K562 (cell line): Measurements from ENCODE around the gene IL36RN. TPM values are rescaled to one million over a fixed set of nuclear protein-coding genes. Genes with fewer than 3 reads are reported as not detected.

Experiments
- ATAC-seq: fragments of 200-7000 bp; cut with Tn5 transposase; 3 replicates; pipeline ENCODE4 v1.9.1; 2020; ENCODE audit warnings: moderate library complexity
- BruUV-seq: library from RNA; stranded (reverse); fragments of 400-500 nt; replicated peaks from 2 replicates; lab custom pipeline; 2021; lab: Mats Ljungman, UMichigan
- CTCF ChIA-PET: fragments of 300-600 bp; formaldehyde crosslinking; extraction: SDS; loops from one replicate; lab custom pipeline; 2021; ENCODE audit warnings: low intra/inter-chr PET ratio; lab: Yijun Ruan, JAX
- POLR2A ChIA-PET: fragments of 300-600, 350-650 bp; sonication (Branson Sonifier 250); formaldehyde crosslinking; extraction: SDS; loops from one replicate; lab custom pipeline; 2021; ENCODE audit warnings: antibody characterized with exemption, inconsistent platforms; lab: Yijun Ruan, JAX
- DNase-seq, 4 experiments: peaks; one replicate each; pipeline versions ENCODE4 v3.0.0 to v3.0.0-alpha.2; 2011 to 2018; ENCODE audit warnings: low spot score in 3 of 4, mixed read lengths in 3 of 4; ENCODE audit errors: extremely low read depth in 1 of 4
- FAIRE-seq: peaks from 2 replicates; lab custom pipeline; 2011; peaks lifted over from hg19 to GRCh38; lab: Jason Lieb, UNC
- H2AFZ ChIP-seq: 2 replicates; pipeline ENCODE4 v1.6.0; 2011; ENCODE audit warnings: low read depth, low read length, control low read depth, inconsistent platforms
- H3K27ac ChIP-seq: fragments of 200-600 bp; 3 replicates; pipeline ENCODE4 v1.8.0; 2011; ENCODE audit warnings: low read depth, mild to moderate bottlenecking, control low read depth, inconsistent platforms, low read length, moderate library complexity, mixed read lengths; ENCODE audit errors: extremely low read depth
- H3K27me3 ChIP-seq, 2 experiments: fragments of 300-600 bp in 1 of 2; 2 replicates in 1 of 2; 3 replicates in 1 of 2; pipeline versions ENCODE4 v1.6.0 to v1.8.0; 2011; ENCODE audit warnings: inconsistent platforms in 2 of 2, low read length in 2 of 2, mild to moderate bottlenecking in 1 of 2, mixed read lengths in 1 of 2, moderate library complexity in 1 of 2; ENCODE audit not compliant: control insufficient read depth in 2 of 2, insufficient read depth in 2 of 2
- H3K36me3 ChIP-seq: fragments of 300-600 bp; 3 replicates; pipeline ENCODE4 v1.8.0; 2011; ENCODE audit warnings: mild to moderate bottlenecking, low read length, inconsistent platforms; ENCODE audit not compliant: control insufficient read depth, insufficient read depth
- H3K4me1 ChIP-seq, 2 experiments: fragments of 200-600 bp in 1 of 2; replicated peaks in 1 of 2; 2 replicates in 1 of 2; 3 replicates in 1 of 2; pipeline versions ENCODE4 v1.5.1 to v1.8.0; 2011; ENCODE audit warnings: inconsistent platforms in 2 of 2, low read length in 2 of 2, mild to moderate bottlenecking in 1 of 2, mixed read lengths in 1 of 2, moderate library complexity in 1 of 2; ENCODE audit not compliant: control insufficient read depth in 2 of 2, insufficient read depth in 2 of 2
- H3K4me2 ChIP-seq: 2 replicates; pipeline ENCODE4 v1.6.1; 2011; ENCODE audit warnings: low read length, control low read depth, inconsistent platforms, mixed read lengths; ENCODE audit not compliant: insufficient read depth
- H3K4me3 ChIP-seq: fragments of 200-600 bp; sonication (generic), shearing (Covaris generic); 2 replicates; pipeline ENCODE4 v1.5.1; 2016; ENCODE audit warnings: control low read depth, inconsistent platforms
- H3K79me2 ChIP-seq: fragments of 200-600 bp; 3 replicates; pipeline ENCODE4 v1.8.0; 2011; ENCODE audit warnings: low read length, inconsistent platforms; ENCODE audit not compliant: control insufficient read depth, insufficient read depth
- H3K9ac ChIP-seq, 2 experiments: 2 replicates each; pipeline versions ENCODE4 v1.6.0 to v1.6.1; 2011; ENCODE audit warnings: low read depth in 2 of 2, low read length in 2 of 2, control low read depth in 1 of 2, inconsistent platforms in 1 of 2, mild to moderate bottlenecking in 1 of 2, mixed read lengths in 1 of 2; ENCODE audit not compliant: insufficient read depth in 1 of 2
- H3K9me1 ChIP-seq: one replicate; pipeline ENCODE4 v1.6.0; 2011; ENCODE audit warnings: inconsistent platforms, mild to moderate bottlenecking, low read length, moderate library complexity; ENCODE audit not compliant: control insufficient read depth, insufficient read depth
- H3K9me3 ChIP-seq: replicated peaks from 2 replicates; pipeline ENCODE4 v1.5.1; 2011; ENCODE audit warnings: low read depth, low read length, inconsistent platforms; ENCODE audit not compliant: control insufficient read depth, insufficient read depth
- H4K20me1 ChIP-seq: replicated peaks from 2 replicates; pipeline ENCODE4 v1.6.1; 2011; ENCODE audit warnings: low read length, inconsistent platforms, mixed read lengths; ENCODE audit not compliant: control insufficient read depth, insufficient read depth
- HBP1 ChIP-seq: fragments of 450-650 bp; formaldehyde crosslinking; IDR thresholded peaks from 2 replicates; pipeline ENCODE4 v1.4.0; 2022; ENCODE audit warnings: missing genetic modification characterization
- POLR2A ChIP-seq: fragments of 450-650 bp; conservative IDR thresholded peaks from 2 replicates; pipeline ENCODE4 v1.6.1; 2016
- TCF3 ChIP-seq: sonication (generic); formaldehyde crosslinking; IDR thresholded peaks from 2 replicates; pipeline ENCODE4 v1.4.0; 2020; ENCODE audit warnings: mild to moderate bottlenecking, missing genetic modification reagents
- ZNF175 ChIP-seq: fragments of 200-800 bp; sonication (Bioruptor generic); IDR thresholded peaks from 2 replicates; pipeline ENCODE4 v1.6.1; 2016; ENCODE audit warnings: low read depth, mild to moderate bottlenecking, missing genetic modification characterization, missing compliant biosample characterization
- ZNF639 ChIP-seq, 2 experiments: fragments of 200-800 bp in 1 of 2; sonication (Bioruptor generic) in 1 of 2; sonication (generic) in 1 of 2; formaldehyde crosslinking in 1 of 2; IDR thresholded peaks in 1 of 2; conservative IDR thresholded peaks in 1 of 2; 2 replicates each; pipeline versions ENCODE4 v1.5.0 to v1.6.1; 2016 to 2020; ENCODE audit warnings: missing compliant biosample characterization in 1 of 2, missing genetic modification characterization in 1 of 2, missing genetic modification reagents in 1 of 2
- WGBS: fragments of 100-300 bp; shearing (Covaris generic); methylation state at CpG from one replicate; pipeline ENCODE4 v1.1.6; 2016; ENCODE audit warnings: low coverage, mixed read lengths; ENCODE audit not compliant: insufficient coverage; ENCODE audit errors: missing lambda C conversion rate; 5-methylcytosine and 5-hydroxymethylcytosine counted together
- in situ Hi-C: fragments of 300-500 bp; cut with MboI; formaldehyde crosslinking; loops from 4 replicates; pipeline ENCODE4 v1.15.0; 2018; ENCODE audit warnings: inconsistent platforms, mixed read lengths
- intact Hi-C: fragments of 100-400 bp; cut with micrococcal nuclease; formaldehyde crosslinking; loops from 2 replicates; pipeline ENCODE4 v1.14.2; 2022
- polyA plus RNA-seq, 8 experiments: library from polyadenylated mRNA; depleted of rRNA in 4 of 8; stranded (reverse) in 5 of 8; unstranded in 3 of 8; fragments of >200 nt; fragmentation: Nextera tagmentation in 2 of 8; fragmentation: Illumina TruSeq in 1 of 8; extraction: Ambion mirVana in 2 of 8; extraction: Trizol in 1 of 8; gene quantifications; 2 replicates each; pipeline versions ENCODE4 v1.2.1 to v1.2.3, GENCODE V29; 2011 to 2014; ENCODE audit warnings: inconsistent platforms in 1 of 8, missing spikeins in 1 of 8
- total RNA-seq, 7 experiments: library from RNA; depleted of rRNA in 6 of 7; stranded (reverse); fragments of >200 nt in 6 of 7; fragmentation: Illumina TruSeq in 2 of 7; extraction: Trizol in 2 of 7; gene quantifications; 2 replicates each; pipeline versions ENCODE4 v1.2.1 to v1.2.3, GENCODE V29; 2011 to 2021; ENCODE audit warnings: low replicate concordance in 1 of 7

The IL36RN gene
- total and polyA plus RNA-seq, 9 of the 15 experiments (the other 6 are each of a cell fraction or from before 2014, with no cell fraction given): not detected

DNA sequence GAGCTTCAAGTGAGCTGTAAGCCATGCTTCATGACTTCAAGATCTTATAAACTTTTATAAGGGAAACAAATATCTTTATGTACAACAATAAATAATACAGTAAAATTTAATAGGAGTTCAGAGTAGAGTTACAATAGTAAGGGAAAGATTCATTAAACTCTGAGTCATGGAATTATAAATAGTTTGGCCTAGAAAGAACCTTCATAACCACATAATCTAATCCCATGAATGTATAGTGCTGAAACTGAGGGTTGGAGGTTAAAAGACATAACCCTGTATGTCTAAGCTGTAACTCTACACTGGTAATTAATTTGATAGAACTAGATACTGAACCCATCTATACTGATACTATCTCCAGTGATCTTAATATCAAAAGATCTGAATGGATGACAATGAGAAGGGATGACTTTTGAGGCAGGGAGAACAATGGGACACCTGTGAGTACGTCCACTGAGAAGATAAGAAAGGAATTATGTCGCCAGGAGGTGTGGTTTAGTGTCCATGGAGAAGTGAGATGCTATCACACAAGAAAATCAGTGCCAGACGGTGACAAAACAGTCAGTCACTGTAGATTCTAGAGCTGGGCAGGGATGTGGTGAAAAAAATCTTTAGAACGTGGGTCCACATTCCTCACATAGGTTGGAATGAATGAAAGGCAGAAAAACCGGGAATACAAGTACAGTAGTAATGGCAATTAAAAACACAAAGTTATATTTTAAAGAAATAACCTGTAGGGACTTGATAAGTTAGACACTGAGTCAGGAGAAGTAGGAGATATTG, 9.9 kb downstream of the IL36RN start:
- Histone ChIP-seq H4K20me1 (no peaks in the 10 kb centered on the region), H3K9me1 (no peaks in the 10 kb centered on the region), H3K27me3 (peaks cover 0 to 25% of the 10 kb centered on the region in 2 experiments; a peak in 2 of 5 replicates), H3K4me3 (no peak overlapping the region), H3K4me2 (no peak overlapping the region), H3K79me2 (no peaks in the 10 kb centered on the region), H3K27ac (no peak overlapping the region), H3K4me1 (no peaks in the 10 kb centered on the region), H2AFZ (no peak overlapping the region), H3K36me3 (no peaks in the 10 kb centered on the region), H3K9ac (no peak overlapping the region), H3K9me3 (no peaks in the 10 kb centered on the region)
- FAIRE-seq: no peak
- intact Hi-C loops: no loop called here
- ChIA-PET CTCF (no interaction called here), POLR2A (interaction anchor here (1.0 to 1.1 kb wide), 2 partner anchors 10 to 11 kb away, joined by 3 to 5 read pairs; partner anchors contain the start of gene IL36RN)
- no TSS peak for BruUV-seq
- WGBS: 0% methylated on average over 5 of the region's 5 CpGs
- no peak for DNase-seq
- ATAC-seq: no peak
- in situ Hi-C loops: no loop called here
- no peak for TF ChIP-seq ZNF175 (CRISPR knock-in tag)
- TF ChIP-seq HBP1: no peak
- no peak for TF ChIP-seq POLR2A
- no peak for TF ChIP-seq ZNF639 (CRISPR knock-in tag; conservative IDR thresholded peaks at IDR 0.05 in 1 of 2, IDR thresholded peaks at IDR 0.05 in 1 of 2)
- no peak for TF ChIP-seq TCF3 (CRISPR knock-in tag)
